Chondrocyte (in vitro differentiated cells): ENCODE measurements around the gene PLA2G4E. TPM values are rescaled to one million over a fixed set of nuclear protein-coding genes. Genes with fewer than 3 reads are reported as not detected.

Experiments used
- DNase-seq: peaks from one replicate; pipeline ENCODE4 v3.0.0; 2021; ENCODE audit warnings: mixed read lengths, low spot score
- H3K27ac Mint-ChIP-seq: one replicate; pipeline ENCODE4 v1.8.0; 2021; ENCODE audit warnings: mild to moderate bottlenecking, moderate library complexity, mixed read lengths; ENCODE audit not compliant: unreplicated experiment
- H3K27me3 Mint-ChIP-seq: 2 replicates; pipeline ENCODE4 v1.8.0; 2021; ENCODE audit warnings: low read depth, mixed read lengths
- H3K36me3 Mint-ChIP-seq: 2 replicates; pipeline ENCODE4 v1.8.0; 2021; ENCODE audit warnings: low read depth, mixed read lengths
- H3K4me1 Mint-ChIP-seq: 2 replicates; pipeline ENCODE4 v1.8.0; 2021; ENCODE audit warnings: low read depth, mild to moderate bottlenecking, mixed read lengths
- H3K4me3 Mint-ChIP-seq: one replicate; pipeline ENCODE4 v1.8.0; 2021; ENCODE audit warnings: mild to moderate bottlenecking, moderate library complexity, mixed read lengths; ENCODE audit not compliant: unreplicated experiment
- H3K9me3 Mint-ChIP-seq: 2 replicates; pipeline ENCODE4 v1.8.0; 2021; ENCODE audit warnings: low read depth, mixed read lengths
- total RNA-seq: library from RNA; stranded (reverse); gene quantifications from 3 replicates; pipeline ENCODE4 v1.2.1, GENCODE V29; 2021
- TF ChIP-seq, protein P1 (sequence below): fragments of 200-600 bp; sonication (generic); IDR thresholded peaks from 2 replicates; pipeline ENCODE4 v1.5.0; 2021; ENCODE audit warnings: antibody characterized with exemption, mild to moderate bottlenecking, moderate library complexity

PLA2G4E gene
- total RNA-seq, 1 donor from 2014 or later, result not detected

DNA sequence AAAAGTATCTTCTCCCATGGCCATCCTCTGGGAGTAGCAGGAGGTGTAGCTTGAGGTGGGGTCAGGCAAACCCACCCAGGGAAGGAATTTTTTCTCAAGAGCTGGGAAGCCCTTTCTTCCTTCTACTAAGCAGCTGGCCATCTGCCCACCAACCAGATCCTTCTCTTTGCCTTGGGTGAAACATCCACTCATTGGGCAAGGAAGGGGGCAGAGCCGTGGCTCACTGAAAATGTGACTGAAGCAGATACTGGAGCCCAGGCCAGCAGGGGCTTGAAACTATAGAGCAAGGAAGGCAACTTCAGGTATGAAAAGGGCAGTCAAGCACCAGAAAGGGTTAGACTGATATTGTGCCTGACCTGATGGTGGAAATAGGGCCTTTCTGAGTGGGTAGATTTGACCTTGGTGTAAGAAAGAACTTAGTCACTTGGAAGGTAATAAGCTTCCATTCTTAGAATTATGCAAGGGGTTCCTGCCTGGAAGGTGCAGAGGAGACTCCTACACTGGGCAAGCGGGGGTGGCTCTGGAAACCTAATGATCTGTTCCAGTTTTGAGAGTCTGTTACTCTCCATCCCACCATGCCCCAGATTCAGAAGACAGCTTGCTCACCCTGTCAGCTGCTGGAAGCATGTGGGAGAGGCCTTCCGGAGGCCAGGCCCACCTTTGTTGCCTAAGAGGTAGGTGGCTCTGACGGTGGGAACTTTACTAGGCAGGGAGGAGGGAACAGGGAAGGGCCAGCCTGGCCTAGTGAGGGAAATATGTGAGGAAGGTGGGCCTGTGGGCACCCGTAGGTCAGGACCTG lies 22.0 kb upstream of the PLA2G4E start:
- DNase-seq, result no peak
- Mint-ChIP-seq H3K9me3 (no peaks in the 10 kb centered on the region), H3K27me3 (peaks cover 14% of the 10 kb centered on the region), H3K4me1 (no peaks in the 10 kb centered on the region), H3K36me3 (no peaks in the 10 kb centered on the region), H3K27ac (no peak overlapping the region), H3K4me3 (no peak overlapping the region)
- TF ChIP-seq, protein P1, sequence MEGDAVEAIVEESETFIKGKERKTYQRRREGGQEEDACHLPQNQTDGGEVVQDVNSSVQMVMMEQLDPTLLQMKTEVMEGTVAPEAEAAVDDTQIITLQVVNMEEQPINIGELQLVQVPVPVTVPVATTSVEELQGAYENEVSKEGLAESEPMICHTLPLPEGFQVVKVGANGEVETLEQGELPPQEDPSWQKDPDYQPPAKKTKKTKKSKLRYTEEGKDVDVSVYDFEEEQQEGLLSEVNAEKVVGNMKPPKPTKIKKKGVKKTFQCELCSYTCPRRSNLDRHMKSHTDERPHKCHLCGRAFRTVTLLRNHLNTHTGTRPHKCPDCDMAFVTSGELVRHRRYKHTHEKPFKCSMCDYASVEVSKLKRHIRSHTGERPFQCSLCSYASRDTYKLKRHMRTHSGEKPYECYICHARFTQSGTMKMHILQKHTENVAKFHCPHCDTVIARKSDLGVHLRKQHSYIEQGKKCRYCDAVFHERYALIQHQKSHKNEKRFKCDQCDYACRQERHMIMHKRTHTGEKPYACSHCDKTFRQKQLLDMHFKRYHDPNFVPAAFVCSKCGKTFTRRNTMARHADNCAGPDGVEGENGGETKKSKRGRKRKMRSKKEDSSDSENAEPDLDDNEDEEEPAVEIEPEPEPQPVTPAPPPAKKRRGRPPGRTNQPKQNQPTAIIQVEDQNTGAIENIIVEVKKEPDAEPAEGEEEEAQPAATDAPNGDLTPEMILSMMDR, result no peak

- H3K4me1 Mint-ChIP-seq, result no peaks in the 10 kb centered on the region
- no peaks in the 10 kb centered on the region for H3K9me3 Mint-ChIP-seq
- H3K27ac Mint-ChIP-seq, result no peak overlapping the region
- H3K27me3 Mint-ChIP-seq, result peaks cover 2% of the 10 kb centered on the region
- no peak for DNase-seq
- TF ChIP-seq, protein P1, result no peak
- no peaks in the 10 kb centered on the region for H3K36me3 Mint-ChIP-seq
- H3K4me3 Mint-ChIP-seq, result no peak overlapping the region
These were observed 17.6 kb upstream of the PLA2G4E start for GRCh38 chr15:42038401-42038800.

DNA sequence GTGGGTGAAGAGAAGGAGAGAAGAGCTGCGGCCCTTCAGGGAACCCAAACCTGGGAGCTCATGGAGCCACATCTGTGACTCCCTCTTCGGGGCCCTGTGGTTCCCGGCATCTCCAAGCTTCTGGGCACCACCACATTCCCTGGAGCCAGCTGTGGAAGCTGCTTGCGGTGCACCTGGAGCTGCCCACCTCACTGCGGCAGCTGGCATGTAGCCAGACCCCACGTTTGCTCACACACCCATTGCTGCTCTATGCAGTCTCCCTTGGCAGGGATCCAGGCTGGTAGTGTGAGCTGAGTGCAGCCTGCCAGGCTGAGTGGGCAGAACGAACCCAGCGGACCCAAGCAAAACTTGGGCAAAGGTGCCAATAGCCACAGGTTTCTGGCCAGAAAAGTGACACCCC lies 16.8 kb upstream of the PLA2G4E start:
- Mint-ChIP-seq H3K9me3 (no peaks in the 10 kb centered on the region), H3K4me3 (no peak overlapping the region), H3K36me3 (no peaks in the 10 kb centered on the region), H3K27ac (no peak overlapping the region), H3K4me1 (peaks cover 6% of the 10 kb centered on the region), H3K27me3 (peaks cover 2% of the 10 kb centered on the region)
- DNase-seq, result no peak
- TF ChIP-seq, protein P1, result no peak

GRCh38 chr15:42036966-42037365 lies 16.1 kb upstream of the PLA2G4E start:
- Mint-ChIP-seq H3K27me3 (peaks cover 2% of the 10 kb centered on the region), H3K9me3 (peaks cover under 1% of the 10 kb centered on the region), H3K4me1 (peaks cover 8% of the 10 kb centered on the region), H3K4me3 (no peak overlapping the region), H3K27ac (no peak overlapping the region), H3K36me3 (no peaks in the 10 kb centered on the region)
- no peak for DNase-seq
- TF ChIP-seq, protein P1, result no peak

- no peak for DNase-seq
- H3K27ac Mint-ChIP-seq, result no peak overlapping the region
- peaks cover 4% of the 10 kb centered on the region for H3K27me3 Mint-ChIP-seq
- peaks cover 14% of the 10 kb centered on the region for H3K4me1 Mint-ChIP-seq
- peaks cover 1% of the 10 kb centered on the region for H3K36me3 Mint-ChIP-seq
- H3K4me3 Mint-ChIP-seq, result no peak overlapping the region
- TF ChIP-seq, protein P1, result no peak
- H3K9me3 Mint-ChIP-seq, result peaks cover 4% of the 10 kb centered on the region
These were observed 15.5 kb upstream of the PLA2G4E start for GRCh38 chr15:42036112-42036905.
